K562 (cell line): ENCODE data around the gene ATAD5. TPM values are rescaled to one million over a fixed set of nuclear protein-coding genes. Genes with fewer than 3 reads are reported as not detected.
A peak's percentile ranks its signal among the peaks of the same experiment; 100 is the strongest.

ENCODE experiments used
- ATAC-seq: fragments of 200-7000 bp; cut with Tn5 transposase; 3 replicates; pipeline ENCODE4 v1.9.1; 2020; ENCODE audit warnings: moderate library complexity
- BruUV-seq: library from RNA; stranded (reverse); fragments of 400-500 nt; replicated peaks from 2 replicates; lab custom pipeline; 2021; lab: Mats Ljungman, UMichigan
- CTCF ChIA-PET: fragments of 300-600 bp; formaldehyde crosslinking; extraction: SDS; loops from one replicate; lab custom pipeline; 2021; ENCODE audit warnings: low intra/inter-chr PET ratio; lab: Yijun Ruan, JAX
- POLR2A ChIA-PET: fragments of 300-600, 350-650 bp; sonication (Branson Sonifier 250); formaldehyde crosslinking; extraction: SDS; loops from one replicate; lab custom pipeline; 2021; ENCODE audit warnings: antibody characterized with exemption, inconsistent platforms; lab: Yijun Ruan, JAX
- DNase-seq, 4 experiments: peaks; one replicate each; pipeline versions ENCODE4 v3.0.0 to v3.0.0-alpha.2; 2011 to 2018; ENCODE audit warnings: low spot score in 3 of 4, mixed read lengths in 3 of 4; ENCODE audit errors: extremely low read depth in 1 of 4
- FAIRE-seq: peaks from 2 replicates; lab custom pipeline; 2011; peaks lifted over from hg19 to GRCh38; lab: Jason Lieb, UNC
- H2AFZ ChIP-seq: 2 replicates; pipeline ENCODE4 v1.6.0; 2011; ENCODE audit warnings: low read depth, low read length, control low read depth, inconsistent platforms
- H3K27ac ChIP-seq: fragments of 200-600 bp; 3 replicates; pipeline ENCODE4 v1.8.0; 2011; ENCODE audit warnings: low read depth, mild to moderate bottlenecking, control low read depth, inconsistent platforms, low read length, moderate library complexity, mixed read lengths; ENCODE audit errors: extremely low read depth
- H3K27me3 ChIP-seq, 2 experiments: fragments of 300-600 bp in 1 of 2; 2 replicates in 1 of 2; 3 replicates in 1 of 2; pipeline versions ENCODE4 v1.6.0 to v1.8.0; 2011; ENCODE audit warnings: inconsistent platforms in 2 of 2, low read length in 2 of 2, mild to moderate bottlenecking in 1 of 2, mixed read lengths in 1 of 2, moderate library complexity in 1 of 2; ENCODE audit not compliant: control insufficient read depth in 2 of 2, insufficient read depth in 2 of 2
- H3K36me3 ChIP-seq: fragments of 300-600 bp; 3 replicates; pipeline ENCODE4 v1.8.0; 2011; ENCODE audit warnings: mild to moderate bottlenecking, low read length, inconsistent platforms; ENCODE audit not compliant: control insufficient read depth, insufficient read depth
- H3K4me1 ChIP-seq, 2 experiments: fragments of 200-600 bp in 1 of 2; replicated peaks in 1 of 2; 2 replicates in 1 of 2; 3 replicates in 1 of 2; pipeline versions ENCODE4 v1.5.1 to v1.8.0; 2011; ENCODE audit warnings: inconsistent platforms in 2 of 2, low read length in 2 of 2, mild to moderate bottlenecking in 1 of 2, mixed read lengths in 1 of 2, moderate library complexity in 1 of 2; ENCODE audit not compliant: control insufficient read depth in 2 of 2, insufficient read depth in 2 of 2
- H3K4me2 ChIP-seq: 2 replicates; pipeline ENCODE4 v1.6.1; 2011; ENCODE audit warnings: low read length, control low read depth, inconsistent platforms, mixed read lengths; ENCODE audit not compliant: insufficient read depth
- H3K4me3 ChIP-seq: fragments of 200-600 bp; sonication (generic), shearing (Covaris generic); 2 replicates; pipeline ENCODE4 v1.5.1; 2016; ENCODE audit warnings: control low read depth, inconsistent platforms
- H3K79me2 ChIP-seq: fragments of 200-600 bp; 3 replicates; pipeline ENCODE4 v1.8.0; 2011; ENCODE audit warnings: low read length, inconsistent platforms; ENCODE audit not compliant: control insufficient read depth, insufficient read depth
- H3K9ac ChIP-seq, 2 experiments: 2 replicates each; pipeline versions ENCODE4 v1.6.0 to v1.6.1; 2011; ENCODE audit warnings: low read depth in 2 of 2, low read length in 2 of 2, control low read depth in 1 of 2, inconsistent platforms in 1 of 2, mild to moderate bottlenecking in 1 of 2, mixed read lengths in 1 of 2; ENCODE audit not compliant: insufficient read depth in 1 of 2
- H3K9me1 ChIP-seq: one replicate; pipeline ENCODE4 v1.6.0; 2011; ENCODE audit warnings: inconsistent platforms, mild to moderate bottlenecking, low read length, moderate library complexity; ENCODE audit not compliant: control insufficient read depth, insufficient read depth
- H3K9me3 ChIP-seq: replicated peaks from 2 replicates; pipeline ENCODE4 v1.5.1; 2011; ENCODE audit warnings: low read depth, low read length, inconsistent platforms; ENCODE audit not compliant: control insufficient read depth, insufficient read depth
- H4K20me1 ChIP-seq: replicated peaks from 2 replicates; pipeline ENCODE4 v1.6.1; 2011; ENCODE audit warnings: low read length, inconsistent platforms, mixed read lengths; ENCODE audit not compliant: control insufficient read depth, insufficient read depth
- BCOR ChIP-seq: fragments of 450-650 bp; IDR thresholded peaks from 2 replicates; pipeline ENCODE4 v1.6.1; 2016
- ELF4 ChIP-seq: fragments of 450-650 bp; formaldehyde crosslinking; IDR thresholded peaks from 2 replicates; pipeline ENCODE4 v1.4.0; 2022; ENCODE audit warnings: missing genetic modification characterization
- ERF ChIP-seq: fragments of 450-650 bp; formaldehyde crosslinking; IDR thresholded peaks from 2 replicates; pipeline ENCODE4 v1.4.0; 2020; ENCODE audit warnings: mild to moderate bottlenecking, mixed read lengths
- GABPA ChIP-seq: fragments of 200-800 bp; sonication (Bioruptor generic); conservative IDR thresholded peaks from 2 replicates; pipeline ENCODE4 v1.6.1; 2016; ENCODE audit warnings: low read depth, missing genetic modification characterization, missing compliant biosample characterization
- NELFE ChIP-seq: IDR thresholded peaks from 2 replicates; pipeline ENCODE4 v1.6.1; 2011; ENCODE audit warnings: mild to moderate bottlenecking; ENCODE audit not compliant: insufficient read depth, insufficient read length
- NR2C2 ChIP-seq, 2 experiments: fragments of 200-800 bp in 1 of 2; sonication (Bioruptor generic) in 1 of 2; sonication (generic) in 1 of 2; formaldehyde crosslinking in 1 of 2; IDR thresholded peaks; 2 replicates each; pipeline versions ENCODE4 v1.6.1 to v1.8.0; 2016 to 2022; ENCODE audit warnings: mild to moderate bottlenecking in 1 of 2, missing compliant biosample characterization in 1 of 2, missing genetic modification characterization in 1 of 2, missing genetic modification reagents in 1 of 2
- PHB ChIP-seq: fragments of 250-450 bp; sonication (Bioruptor Pico); IDR thresholded peaks from 2 replicates; pipeline ENCODE4 v1.5.0; 2021
- SRSF7 ChIP-seq: fragments of 200-400 bp; formaldehyde crosslinking; optimal IDR thresholded peaks from 2 replicates; pipeline ENCODE3; 2017; ENCODE audit warnings: mild to moderate bottlenecking, low read depth, low read length
- TRIM28 ChIP-seq: fragments of 450-650 bp; IDR thresholded peaks from 2 replicates; pipeline ENCODE4 v1.6.1; 2017
- U2AF1 ChIP-seq: fragments of 200-400 bp; formaldehyde crosslinking; optimal IDR thresholded peaks from 2 replicates; pipeline ENCODE3; 2017; ENCODE audit warnings: mild to moderate bottlenecking, low read depth, low read length, moderate library complexity
- ZEB2 ChIP-seq: fragments of 450-650 bp; IDR thresholded peaks from 2 replicates; pipeline ENCODE4 v1.6.1; 2016
- ZNF354B ChIP-seq: fragments of 250-450 bp; sonication (Bioruptor Pico); IDR thresholded peaks from 2 replicates; pipeline ENCODE4 v1.4.0; 2020
- WGBS: fragments of 100-300 bp; shearing (Covaris generic); methylation state at CpG from one replicate; pipeline ENCODE4 v1.1.6; 2016; ENCODE audit warnings: low coverage, mixed read lengths; ENCODE audit not compliant: insufficient coverage; ENCODE audit errors: missing lambda C conversion rate; 5-methylcytosine and 5-hydroxymethylcytosine counted together
- in situ Hi-C: fragments of 300-500 bp; cut with MboI; formaldehyde crosslinking; loops from 4 replicates; pipeline ENCODE4 v1.15.0; 2018; ENCODE audit warnings: inconsistent platforms, mixed read lengths
- intact Hi-C: fragments of 100-400 bp; cut with micrococcal nuclease; formaldehyde crosslinking; loops from 2 replicates; pipeline ENCODE4 v1.14.2; 2022
- polyA plus RNA-seq, 8 experiments: library from polyadenylated mRNA; depleted of rRNA in 4 of 8; stranded (reverse) in 5 of 8; unstranded in 3 of 8; fragments of >200 nt; fragmentation: Nextera tagmentation in 2 of 8; fragmentation: Illumina TruSeq in 1 of 8; extraction: Ambion mirVana in 2 of 8; extraction: Trizol in 1 of 8; gene quantifications; 2 replicates each; pipeline versions ENCODE4 v1.2.1 to v1.2.3, GENCODE V29; 2011 to 2014; ENCODE audit warnings: inconsistent platforms in 1 of 8, missing spikeins in 1 of 8
- total RNA-seq, 7 experiments: library from RNA; depleted of rRNA in 6 of 7; stranded (reverse); fragments of >200 nt in 6 of 7; fragmentation: Illumina TruSeq in 2 of 7; extraction: Trizol in 2 of 7; gene quantifications; 2 replicates each; pipeline versions ENCODE4 v1.2.1 to v1.2.3, GENCODE V29; 2011 to 2021; ENCODE audit warnings: low replicate concordance in 1 of 7
- TF ChIP-seq, protein P1 (sequence below): fragments of 450-650 bp; IDR thresholded peaks from 2 replicates; pipeline ENCODE4 v1.6.1; 2014; ENCODE audit warnings: low read depth, mild to moderate bottlenecking, moderate library complexity, borderline replicate concordance
- TF ChIP-seq, protein P2 (sequence below), 2 experiments: fragments of 450-650 bp in 1 of 2; sonication (generic) in 1 of 2; formaldehyde crosslinking in 1 of 2; IDR thresholded peaks in 1 of 2; conservative IDR thresholded peaks in 1 of 2; 2 replicates each; pipeline versions ENCODE4 v1.6.1 to v1.8.1; 2016 to 2023; ENCODE audit warnings: mild to moderate bottlenecking in 2 of 2, moderate library complexity in 2 of 2, inconsistent platforms in 1 of 2, missing genetic modification reagents in 1 of 2
- TF ChIP-seq, protein P3 (sequence below): sonication (generic); formaldehyde crosslinking; IDR thresholded peaks from 2 replicates; pipeline ENCODE4 v1.8.0; 2022; ENCODE audit warnings: missing genetic modification reagents, mild to moderate bottlenecking, moderate library complexity, borderline replicate concordance

ATAD5 gene
- total and polyA plus RNA-seq, 9 of the 15 experiments (the other 6 are each of a cell fraction or from before 2014, with no cell fraction given), result 4.6 to 25.6 (median 19.5) TPM

DNA sequence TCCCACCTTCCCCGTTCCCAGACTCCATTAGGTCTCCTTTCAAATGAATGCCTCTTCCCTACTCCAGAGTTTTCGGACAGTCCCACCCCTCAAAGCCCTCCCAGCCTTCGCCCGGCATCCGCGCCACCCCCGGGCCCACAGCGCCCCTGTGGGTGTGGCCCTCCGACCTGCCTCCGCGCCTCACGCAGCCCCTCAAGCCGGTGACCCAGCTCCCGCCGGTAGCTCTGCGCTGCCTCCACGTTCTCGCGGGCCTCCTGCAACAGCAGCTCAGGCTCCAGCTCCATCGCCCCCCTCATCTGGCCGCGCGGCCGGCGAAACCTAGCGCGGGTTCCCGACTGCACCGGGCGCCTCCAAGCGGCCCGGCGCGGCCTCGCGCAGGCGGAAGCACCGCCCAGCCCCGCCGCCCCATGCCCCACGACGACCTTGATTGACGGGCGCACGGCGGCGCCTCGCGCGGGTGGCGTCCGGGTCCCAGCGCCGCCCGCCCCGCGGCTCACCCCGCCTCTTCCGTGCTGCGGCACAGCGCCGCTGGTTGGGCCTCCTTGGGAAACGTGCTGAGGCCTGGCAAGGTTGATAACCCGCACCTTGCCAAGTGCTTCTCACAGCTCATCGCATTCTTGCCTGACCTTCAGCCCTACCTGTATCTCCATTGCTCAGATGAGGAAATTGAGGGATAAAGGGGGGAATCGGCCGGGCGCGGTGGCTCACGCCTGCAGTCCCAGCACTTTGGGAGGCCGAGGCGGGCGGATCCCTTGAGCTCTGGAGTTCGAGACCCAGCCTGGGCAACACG is 7.2 kb upstream of the ATAD5 start, which contains the start of gene CRLF3:
TSS of gene CRLF3 (minus strand) at position 337 of the 790 bp plus-strand sequence. CDS start at position 296, 41 bp downstream.
- CTCF ChIA-PET, result interaction anchor here (0.6 to 0.7 kb wide), 2 partner anchors 96 to 895 kb away, joined by 3 to 4 read pairs; no protein-coding TSS in a partner anchor
- POLR2A ChIA-PET, result interaction anchor here (0.6 to 2.8 kb wide), 6 partner anchors 12 to 495 kb away, joined by 3 to 18 read pairs (median 4); no protein-coding TSS in a partner anchor
- in situ Hi-C loops (no loop called here), intact Hi-C loops (loop anchor here (10.0 kb wide), 2 partner anchors 90 to 520 kb away; no protein-coding TSS in a partner anchor)
- 3% methylated on average over 57 of the region's 75 CpGs for WGBS
- peak within 1 kb of the TSS; percentile 89 for H3K4me2 ChIP-seq
- peak; percentile 69 for FAIRE-seq
- H3K4me3 ChIP-seq, result peak within 1 kb of the TSS; percentile 99
- peak within 1 kb of the TSS; percentile 89 for H3K27ac ChIP-seq
- peaks cover 16% of the 10 kb centered on the region; the same call in 1 of the 3 replicates for H3K36me3 ChIP-seq
- H3K4me1 ChIP-seq, result peaks cover 23 to 28% of the 10 kb centered on the region in 2 experiments
- H3K9me3 ChIP-seq, result no peaks in the 10 kb centered on the region
- peak within 1 kb of the TSS; percentile 85 to 95 for H3K9ac ChIP-seq
- H3K9me1 ChIP-seq, result no peaks in the 10 kb centered on the region
- H3K79me2 ChIP-seq, result peaks cover 54% of the 10 kb centered on the region
- peak; percentile 93 to 96 (median 94) for DNase-seq
- peaks cover 6% of the 10 kb centered on the region; the same call in 1 of the 2 replicates for H4K20me1 ChIP-seq
- peak within 1 kb of the TSS; percentile 95 for H2AFZ ChIP-seq
- no peaks in the 10 kb centered on the region for H3K27me3 ChIP-seq
- peak; percentile 93 for ATAC-seq
- no TSS peak for BruUV-seq
- TF ChIP-seq U2AF1 (peak; percentile 73), PHB (0 out of 2 replicates have a peak, but pooled peaks have one; percentile 43), NR2C2 (CRISPR knock-in tag; IDR thresholded peaks at IDR 0.05) (0 out of 2 replicates have a peak, but pooled peaks have one; percentile 20), NR2C2 (tag; IDR thresholded peaks at IDR 0.05) (peak; percentile 73), TRIM28 (peak; percentile 24; the same call in 1 of the 2 replicates), ZNF354B (CRISPR knock-in tag) (no peak), SRSF7 (no peak), BCOR (peak; percentile 89), ERF (CRISPR knock-in tag) (no peak), ZEB2 (peak; percentile 63; the same call in 1 of the 2 replicates), ELF4 (CRISPR knock-in tag) (0 out of 2 replicates have a peak, but pooled peaks have one; percentile 10), NELFE (no peak), GABPA (tag) (peak; percentile 91)
- TF ChIP-seq, protein P1, sequence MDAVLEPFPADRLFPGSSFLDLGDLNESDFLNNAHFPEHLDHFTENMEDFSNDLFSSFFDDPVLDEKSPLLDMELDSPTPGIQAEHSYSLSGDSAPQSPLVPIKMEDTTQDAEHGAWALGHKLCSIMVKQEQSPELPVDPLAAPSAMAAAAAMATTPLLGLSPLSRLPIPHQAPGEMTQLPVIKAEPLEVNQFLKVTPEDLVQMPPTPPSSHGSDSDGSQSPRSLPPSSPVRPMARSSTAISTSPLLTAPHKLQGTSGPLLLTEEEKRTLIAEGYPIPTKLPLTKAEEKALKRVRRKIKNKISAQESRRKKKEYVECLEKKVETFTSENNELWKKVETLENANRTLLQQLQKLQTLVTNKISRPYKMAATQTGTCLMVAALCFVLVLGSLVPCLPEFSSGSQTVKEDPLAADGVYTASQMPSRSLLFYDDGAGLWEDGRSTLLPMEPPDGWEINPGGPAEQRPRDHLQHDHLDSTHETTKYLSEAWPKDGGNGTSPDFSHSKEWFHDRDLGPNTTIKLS, result no peak
- TF ChIP-seq, protein P2, sequence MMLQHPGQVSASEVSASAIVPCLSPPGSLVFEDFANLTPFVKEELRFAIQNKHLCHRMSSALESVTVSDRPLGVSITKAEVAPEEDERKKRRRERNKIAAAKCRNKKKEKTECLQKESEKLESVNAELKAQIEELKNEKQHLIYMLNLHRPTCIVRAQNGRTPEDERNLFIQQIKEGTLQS (IDR thresholded peaks at IDR 0.05), result no peak
- TF ChIP-seq, protein P2 (CRISPR knock-in tag; conservative IDR thresholded peaks at IDR 0.05), result no peak
- TF ChIP-seq, protein P3, sequence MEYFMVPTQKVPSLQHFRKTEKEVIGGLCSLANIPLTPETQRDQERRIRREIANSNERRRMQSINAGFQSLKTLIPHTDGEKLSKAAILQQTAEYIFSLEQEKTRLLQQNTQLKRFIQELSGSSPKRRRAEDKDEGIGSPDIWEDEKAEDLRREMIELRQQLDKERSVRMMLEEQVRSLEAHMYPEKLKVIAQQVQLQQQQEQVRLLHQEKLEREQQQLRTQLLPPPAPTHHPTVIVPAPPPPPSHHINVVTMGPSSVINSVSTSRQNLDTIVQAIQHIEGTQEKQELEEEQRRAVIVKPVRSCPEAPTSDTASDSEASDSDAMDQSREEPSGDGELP, result peak; percentile 37; the same call in 1 of the 2 replicates
